Measurements from ENCODE around the gene NDFIP2. TPM values are rescaled to one million over a fixed set of nuclear protein-coding genes. Genes with fewer than 3 reads are reported as not detected.
A peak's percentile ranks its signal among the peaks of the same experiment; 100 is the strongest.

The NDFIP2 gene
- total RNA-seq, 3 donors from 2014 or later (not counting 1 experiment from before 2014, with no cell fraction given), result 2.6 to 9.6 (median 3.6) TPM

GRCh38 chr13:79448413-79448812 is 32.5 kb upstream of the NDFIP2 start:
- H3K4me1 Mint-ChIP-seq, result peaks cover 54 to 61% of the 10 kb centered on the region in 2 donors
- ATAC-seq, result no peak
- no peak overlapping the region for H3K27ac ChIP-seq (ENCODE audit: low read length)

GRCh38 chr13:79450110-79450509 is 30.8 kb upstream of the NDFIP2 start:
- no peak for TF ChIP-seq CTCF (IDR thresholded peaks at IDR 0.05)
- 62% methylated on average over 4 of the region's 4 CpGs for WGBS (ENCODE audit: insufficient coverage)
- ATAC-seq, result peak in 1 of 3 donors; percentile 11
- H3K4me3 ChIP-seq (ENCODE audit: low read length), result no peak overlapping the region
- Mint-ChIP-seq H3K4me1 (peaks cover 54 to 61% of the 10 kb centered on the region in 2 donors), H3K4me3 (no peak overlapping the region), H3K27ac (peak overlapping the region in 1 of 2 donors; percentile 67), H3K9me3 (no peaks in the 10 kb centered on the region), H3K27me3 (ENCODE audit: low read depth in 2 of 2) (no peaks in the 10 kb centered on the region), H3K36me3 (no peaks in the 10 kb centered on the region)
- H3K27ac ChIP-seq (ENCODE audit: low read length), result no peak overlapping the region
- intact Hi-C loops (cut with micrococcal nuclease), result no loop called here
- peak in 1 of 2 donors; percentile 6 for DNase-seq
- H3K27me3 ChIP-seq (ENCODE audit: control insufficient read depth, insufficient read depth, low read length), result no peaks in the 10 kb centered on the region
- peaks cover 23% of the 10 kb centered on the region for H3K4me1 ChIP-seq (ENCODE audit: control insufficient read depth, insufficient read depth, low read length)
- no peaks in the 10 kb centered on the region for H3K9me3 ChIP-seq (ENCODE audit: control insufficient read depth, insufficient read depth, low read length)
- no peaks in the 10 kb centered on the region for H3K36me3 ChIP-seq (ENCODE audit: control insufficient read depth, insufficient read depth, low read length)

More at GRCh38 chr13:79448413-79448812, 32.5 kb upstream of the NDFIP2 start:
- peak in 1 of 2 donors; percentile 40 for DNase-seq
- Mint-ChIP-seq H3K27me3 (ENCODE audit: low read depth in 2 of 2) (no peaks in the 10 kb centered on the region), H3K4me3 (peak overlapping the region; percentile 3), H3K36me3 (no peaks in the 10 kb centered on the region), H3K9me3 (no peaks in the 10 kb centered on the region), H3K27ac (peak overlapping the region in 1 of 2 donors; percentile 66)
- Histone ChIP-seq H3K4me3 (ENCODE audit: low read length) (no peak overlapping the region), H3K9me3 (ENCODE audit: control insufficient read depth, insufficient read depth, low read length) (no peaks in the 10 kb centered on the region), H3K27me3 (ENCODE audit: control insufficient read depth, insufficient read depth, low read length) (no peaks in the 10 kb centered on the region), H3K4me1 (ENCODE audit: control insufficient read depth, insufficient read depth, low read length) (peaks cover 23% of the 10 kb centered on the region), H3K36me3 (ENCODE audit: control insufficient read depth, insufficient read depth, low read length) (no peaks in the 10 kb centered on the region)
- no peak for TF ChIP-seq CTCF (IDR thresholded peaks at IDR 0.05)
- WGBS (ENCODE audit: insufficient coverage), result 0% methylated on average over 1 of the region's 1 CpG
- intact Hi-C loops (cut with micrococcal nuclease), result no loop called here

GRCh38 chr13:79451500-79451962 is 29.4 kb upstream of the NDFIP2 start:
- Histone ChIP-seq H3K9me3 (ENCODE audit: control insufficient read depth, insufficient read depth, low read length) (no peaks in the 10 kb centered on the region), H3K4me3 (ENCODE audit: low read length) (no peak overlapping the region), H3K36me3 (ENCODE audit: control insufficient read depth, insufficient read depth, low read length) (no peaks in the 10 kb centered on the region), H3K27me3 (ENCODE audit: control insufficient read depth, insufficient read depth, low read length) (no peaks in the 10 kb centered on the region), H3K4me1 (ENCODE audit: control insufficient read depth, insufficient read depth, low read length) (peaks cover 15% of the 10 kb centered on the region), H3K27ac (ENCODE audit: low read length) (peak overlapping the region; percentile 24)
- intact Hi-C loops (cut with micrococcal nuclease), result loop anchor here (1.0 kb wide), 2 partner anchors 30 to 45 kb away; partner anchors contain the start of genes NDFIP2 and RBM26
- Mint-ChIP-seq H3K27ac (peak overlapping the region; percentile 84 to 87), H3K4me1 (peaks cover 46 to 50% of the 10 kb centered on the region in 2 donors), H3K27me3 (ENCODE audit: low read depth in 2 of 2) (no peaks in the 10 kb centered on the region), H3K36me3 (no peaks in the 10 kb centered on the region), H3K9me3 (no peaks in the 10 kb centered on the region), H3K4me3 (peak overlapping the region; percentile 45)
- 0% methylated on average over 3 of the region's 3 CpGs for WGBS (ENCODE audit: insufficient coverage)
- TF ChIP-seq CTCF (IDR thresholded peaks at IDR 0.05), result no peak
- ATAC-seq, result peak; percentile 96 to 100 (median 98)
- DNase-seq, result peak; percentile 78 to 90
